Esophagus mucosa (tissue), 1 donor: ENCODE results near the gene USP25. TPM values are rescaled to one million over a fixed set of nuclear protein-coding genes. Genes with fewer than 3 reads are reported as not detected.

Source experiments
- ATAC-seq: fragments of 200-7000 bp; cut with Tn5 transposase; one replicate; pipeline ENCODE4 v1.9.1; 2020
- total RNA-seq: library from RNA; stranded (reverse); gene quantifications from one replicate; pipeline ENCODE4 v1.2.4, GENCODE V29; 2023
- donor health status: DM: yes; HTN: yes; CAD: no.

Gene USP25
- total RNA-seq, 1 donor from 2014 or later = 28.4 TPM

DNA sequence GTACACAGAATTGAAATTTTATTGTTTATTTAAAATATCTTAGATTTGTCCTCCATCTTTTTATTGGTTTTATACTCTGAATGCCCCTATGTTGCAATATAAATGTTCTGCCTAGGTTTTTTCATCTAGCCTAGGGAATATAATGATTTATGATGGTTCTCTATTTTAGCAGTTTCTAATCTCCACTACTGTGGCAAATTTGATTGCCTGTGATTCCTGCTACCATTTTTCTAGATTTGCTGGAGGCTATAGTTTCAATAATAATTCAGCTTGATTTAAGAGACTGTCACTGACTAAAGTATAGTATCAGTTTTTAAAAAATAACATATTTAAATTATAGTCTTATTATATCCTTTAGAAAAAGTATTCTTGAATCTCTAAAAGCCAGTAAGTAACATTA, 90.5 kb downstream of the USP25 start:
- no peak for ATAC-seq

DNA sequence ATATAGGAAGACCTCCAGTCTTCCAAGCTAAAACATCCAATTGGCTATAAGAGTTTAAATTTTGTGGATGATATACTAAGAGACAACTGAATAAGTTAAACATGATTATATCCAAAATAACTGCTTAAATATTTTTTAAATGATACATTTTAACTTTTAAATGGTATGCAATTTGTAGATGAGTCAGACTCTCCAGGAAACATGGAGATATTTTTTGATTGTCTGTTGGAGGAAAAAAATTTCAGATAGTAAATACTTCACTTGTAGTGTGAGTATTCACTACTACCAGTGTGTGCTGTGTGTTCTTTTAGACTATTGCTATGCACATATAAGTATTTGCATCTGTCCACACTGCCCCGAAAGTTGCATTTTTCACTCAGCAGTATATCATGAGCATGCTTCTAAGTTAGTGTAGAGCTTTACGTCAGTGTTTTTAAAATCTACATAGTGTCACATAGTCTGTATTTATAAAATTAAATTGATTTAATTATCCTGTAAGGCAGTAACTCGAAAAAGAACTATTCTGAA, 91.1 kb downstream of the USP25 start:
- no peak for ATAC-seq

DNA sequence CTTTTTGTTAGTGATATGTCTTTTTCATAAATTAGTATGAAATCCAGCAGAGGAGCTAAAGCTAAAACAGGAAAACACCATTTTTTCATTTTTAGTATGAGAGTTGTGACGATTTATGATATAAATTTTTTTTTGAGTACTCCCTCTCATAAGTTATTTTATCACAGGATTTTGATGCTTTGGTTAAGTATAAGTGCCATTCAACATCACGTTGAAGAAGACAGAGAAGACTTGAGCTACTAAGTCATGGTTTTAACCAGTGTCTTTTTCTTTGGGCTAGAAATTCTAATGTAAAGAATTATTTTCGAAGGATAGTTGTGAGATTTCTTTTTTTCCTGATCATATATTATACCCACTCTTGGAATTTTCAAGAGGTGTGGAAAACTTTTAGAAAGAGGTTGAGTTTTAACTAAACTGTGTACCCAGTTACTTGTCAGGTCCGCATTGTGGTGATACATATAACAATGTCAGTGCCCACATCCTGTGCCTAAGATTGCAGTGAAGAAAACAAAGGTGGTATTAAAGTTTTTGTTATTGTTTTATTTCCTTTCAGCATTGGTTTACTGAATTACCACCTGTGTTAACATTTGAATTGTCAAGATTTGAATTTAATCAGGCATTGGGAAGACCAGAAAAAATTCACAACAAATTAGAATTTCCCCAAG, 93.8 kb downstream of the USP25 start:
- ATAC-seq = no peak

DNA sequence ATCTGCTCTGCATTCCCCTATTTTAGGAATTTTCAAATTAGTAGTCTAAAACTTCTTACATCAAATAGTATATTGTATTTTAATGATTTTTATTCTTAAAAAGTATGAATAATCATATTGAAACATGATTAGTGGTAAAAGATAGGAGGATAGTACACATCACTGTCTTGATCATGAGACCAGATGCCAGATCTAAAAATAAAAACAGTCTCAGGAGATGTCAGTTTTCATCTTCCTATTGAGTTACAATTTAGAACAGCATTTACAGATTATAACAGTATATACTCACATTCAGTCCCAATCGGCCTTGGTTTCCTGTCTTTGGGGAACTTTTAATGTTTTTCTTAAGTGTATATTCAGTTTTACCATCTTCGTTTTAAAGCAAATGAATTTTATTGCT, 95.9 kb downstream of the USP25 start:
- ATAC-seq = no peak

DNA sequence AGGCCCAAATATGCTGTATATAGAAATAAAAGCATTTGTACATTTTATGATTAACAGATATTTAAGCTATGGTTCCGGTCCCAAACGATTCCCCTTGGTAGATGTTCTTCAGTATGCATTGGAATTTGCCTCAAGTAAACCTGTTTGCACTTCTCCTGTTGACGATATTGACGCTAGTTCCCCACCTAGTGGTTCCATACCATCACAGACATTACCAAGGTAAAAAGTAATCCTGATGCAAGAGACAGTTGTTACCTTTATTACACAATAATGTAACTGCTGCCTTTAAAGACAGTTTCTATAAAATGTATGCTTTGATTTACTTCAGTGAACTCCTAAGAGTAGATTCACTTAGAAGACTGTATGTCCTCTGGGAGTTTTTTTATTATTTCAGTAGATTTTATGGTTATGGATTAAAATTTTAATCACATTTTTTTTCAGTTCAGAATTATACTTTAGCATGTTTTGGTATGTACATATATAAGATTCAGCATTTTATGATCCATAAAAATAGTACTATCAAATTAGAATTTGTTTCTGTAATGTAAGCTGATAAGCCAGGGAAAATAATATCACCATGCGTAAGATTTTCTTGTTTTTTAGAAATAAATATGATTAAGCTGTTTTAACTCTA, 96.5 kb downstream of the USP25 start:
- ATAC-seq = peak; percentile 84

DNA sequence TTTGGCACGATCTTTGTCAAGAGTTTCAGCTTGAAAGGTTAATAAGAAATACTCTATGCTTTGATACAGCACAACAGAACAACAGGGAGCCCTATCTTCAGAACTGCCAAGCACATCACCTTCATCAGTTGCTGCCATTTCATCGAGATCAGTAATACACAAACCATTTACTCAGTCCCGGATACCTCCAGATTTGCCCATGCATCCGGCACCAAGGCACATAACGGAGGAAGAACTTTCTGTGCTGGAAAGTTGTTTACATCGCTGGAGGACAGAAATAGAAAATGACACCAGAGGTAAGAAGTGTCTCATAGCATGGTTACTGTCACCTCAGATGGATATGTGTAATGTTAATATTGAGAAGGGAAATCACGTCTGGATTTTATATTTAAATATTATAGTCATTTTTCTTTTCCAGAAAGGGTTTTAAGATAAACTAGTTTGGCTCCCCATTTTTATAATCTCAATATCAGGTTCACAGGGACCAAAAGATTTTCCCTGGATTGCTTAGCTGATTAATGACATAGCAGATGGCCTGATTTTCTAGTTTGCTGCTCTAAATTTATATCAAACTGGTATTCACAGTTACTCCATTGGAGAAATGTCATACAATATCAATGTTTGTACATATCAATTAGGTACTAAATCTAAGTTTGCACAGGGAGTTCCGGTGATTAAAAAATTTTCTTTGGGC, 97.3 kb downstream of the USP25 start:
- ATAC-seq = no peak

DNA sequence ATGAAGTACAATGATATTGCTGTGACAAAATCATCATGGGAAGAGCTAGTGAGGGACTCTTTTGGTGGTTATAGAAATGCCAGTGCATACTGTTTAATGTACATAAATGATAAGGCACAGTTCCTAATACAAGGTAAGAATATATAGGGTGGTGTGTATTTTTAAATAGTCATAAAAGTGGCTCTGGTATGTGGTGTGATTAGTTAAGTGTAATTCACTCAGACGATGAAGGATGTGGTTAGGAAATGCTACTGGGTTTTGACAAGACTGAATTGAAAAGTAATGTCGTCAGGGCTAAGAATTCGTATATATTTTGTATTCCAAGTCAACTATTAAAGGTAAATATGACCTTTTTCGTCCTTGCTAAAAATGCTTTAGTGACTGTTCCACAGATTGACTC, 101.7 kb downstream of the USP25 start:
- ATAC-seq = no peak

DNA sequence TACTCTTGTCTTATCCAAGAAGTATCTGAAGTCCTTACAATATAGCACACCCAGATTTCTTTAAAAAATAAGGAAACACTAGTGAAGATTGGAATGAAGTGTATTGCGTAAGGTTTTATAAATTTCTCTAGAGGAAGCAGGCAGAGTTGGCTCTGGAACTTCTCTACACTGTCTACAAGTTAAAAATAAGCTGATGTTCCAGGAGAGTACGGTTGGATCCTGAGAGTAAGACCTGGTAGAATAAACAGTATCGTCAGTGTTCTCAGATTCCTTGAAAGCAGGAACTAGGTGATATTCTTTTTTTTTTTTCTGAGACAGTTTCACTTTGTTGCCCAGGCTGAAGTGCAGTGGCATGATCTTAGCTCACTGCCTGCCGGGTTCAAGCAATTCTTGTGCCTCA, 107.9 kb downstream of the USP25 start:
- ATAC-seq = no peak

DNA sequence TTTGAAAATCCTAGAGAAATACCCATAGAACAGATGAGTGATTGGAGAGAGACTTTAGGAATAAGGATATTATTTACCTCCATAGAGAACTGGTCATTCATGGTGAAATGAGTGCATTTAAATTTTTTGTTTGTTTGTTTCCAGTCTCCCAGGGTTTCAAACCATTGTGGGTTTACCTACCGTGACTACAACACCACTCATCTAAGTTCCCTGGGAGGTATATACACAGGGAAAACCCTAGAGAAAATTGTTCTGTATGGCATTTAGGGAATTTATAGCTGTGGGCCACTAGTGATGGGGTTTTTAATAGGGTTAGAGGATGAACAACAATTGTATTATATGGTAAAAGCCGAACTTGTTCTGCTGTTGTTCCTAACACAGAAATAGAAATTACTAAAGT, 109.2 kb downstream of the USP25 start:
- no peak for ATAC-seq

DNA sequence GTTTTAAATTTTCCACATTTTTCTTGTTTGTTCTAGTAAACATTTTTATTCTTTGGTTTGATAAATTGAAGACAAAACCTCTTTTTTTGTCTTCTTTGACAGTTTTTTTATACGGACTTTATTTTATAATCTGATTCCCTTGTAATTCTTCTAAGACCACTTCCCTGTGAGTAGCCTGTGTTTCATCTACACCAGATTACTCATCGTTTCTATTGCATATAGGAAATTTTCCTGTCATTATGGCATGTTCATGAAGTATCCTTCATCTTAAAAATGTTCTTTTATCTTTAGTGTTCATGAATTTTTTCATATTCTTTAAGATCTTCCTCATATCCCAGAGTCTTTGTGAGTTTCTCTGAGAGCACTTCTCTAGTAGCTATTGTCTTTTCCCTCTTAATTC, 109.8 kb downstream of the USP25 start:
- no peak for ATAC-seq

DNA sequence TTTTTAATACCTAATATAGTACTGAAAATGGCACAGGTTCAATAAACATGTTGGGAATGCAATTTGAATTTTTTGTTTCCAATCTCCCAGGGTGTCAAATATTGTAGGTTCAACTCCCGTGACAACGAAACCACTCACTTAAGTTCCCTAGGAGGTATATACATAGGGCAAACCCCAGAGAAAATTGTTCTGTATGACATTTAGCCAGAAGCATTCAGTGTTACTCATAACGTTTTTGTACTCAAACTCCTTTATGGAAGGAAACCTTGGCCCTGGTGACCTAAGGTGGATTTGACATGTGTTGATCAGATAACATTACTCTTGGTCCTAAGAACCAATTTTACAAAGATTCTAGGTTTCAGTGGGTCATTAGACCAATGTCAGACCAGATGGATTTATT, 110.6 kb downstream of the USP25 start:
- ATAC-seq = no peak

DNA sequence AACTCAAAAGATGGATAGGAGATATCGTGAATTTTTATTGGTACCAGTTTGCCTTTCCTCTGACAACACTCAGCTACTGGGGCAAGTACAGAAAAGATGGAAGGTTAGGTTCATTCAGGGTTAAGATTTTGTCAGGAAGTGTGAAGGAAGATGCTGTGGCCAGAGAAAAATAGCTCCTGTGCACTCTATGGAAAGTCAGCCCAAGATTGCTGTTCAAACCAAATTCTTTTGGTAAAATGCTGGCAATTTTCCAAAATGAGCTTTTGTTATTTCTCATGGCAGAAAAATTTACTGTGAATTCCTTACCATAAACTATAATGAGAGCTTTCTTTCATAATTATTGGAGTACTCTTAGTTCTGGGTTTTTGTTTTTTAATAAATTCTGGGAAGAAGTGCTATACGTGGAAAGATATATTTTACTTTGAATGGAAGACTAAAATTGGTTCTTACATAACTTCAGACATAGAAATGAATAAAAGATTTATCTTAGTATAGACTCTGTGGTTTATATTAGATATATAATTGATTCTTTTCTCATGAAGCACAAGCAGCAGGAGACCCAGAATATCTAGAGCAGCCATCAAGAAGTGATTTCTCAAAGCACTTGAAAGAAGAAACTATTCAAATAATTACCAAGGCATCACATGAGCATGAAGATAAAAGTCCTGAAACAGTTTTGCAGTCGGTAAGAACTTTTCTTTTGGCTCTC, 112.2 kb downstream of the USP25 start:
- no peak for ATAC-seq

DNA sequence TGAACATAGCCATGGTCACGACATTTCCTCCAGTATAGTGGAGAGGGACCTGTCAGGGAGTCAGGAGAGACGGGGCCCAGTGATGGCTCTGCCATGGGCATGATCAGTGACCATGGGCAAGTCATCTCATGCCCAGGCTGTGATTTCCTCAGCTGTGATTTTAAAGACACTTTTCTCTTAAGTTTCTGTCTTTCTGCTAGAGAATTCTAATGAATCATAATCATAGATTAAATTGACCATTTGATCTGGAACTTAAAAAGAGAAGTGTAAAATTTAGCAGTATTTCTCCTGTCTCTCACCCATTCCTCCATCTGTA, 112.7 kb downstream of the USP25 start:
- no peak for ATAC-seq

DNA sequence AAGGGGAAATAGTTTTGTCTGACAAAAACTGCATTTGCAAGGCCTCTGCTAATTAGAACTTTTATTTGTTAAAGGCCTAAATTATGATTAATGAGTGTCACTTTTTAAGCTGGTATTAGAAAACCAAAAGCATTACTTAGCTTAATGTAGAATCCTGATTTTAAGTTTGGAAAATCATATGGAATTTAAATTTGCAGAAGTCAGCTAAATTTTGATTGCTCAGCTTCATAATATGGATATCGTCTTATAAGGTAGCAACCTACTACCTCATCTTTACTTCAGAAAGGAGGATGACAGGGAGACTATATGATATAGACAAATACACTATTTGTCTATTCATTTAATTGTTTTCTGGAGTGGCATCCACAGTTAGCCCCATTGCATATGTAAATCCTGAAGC, 114.0 kb downstream of the USP25 start:
- ATAC-seq = no peak

DNA sequence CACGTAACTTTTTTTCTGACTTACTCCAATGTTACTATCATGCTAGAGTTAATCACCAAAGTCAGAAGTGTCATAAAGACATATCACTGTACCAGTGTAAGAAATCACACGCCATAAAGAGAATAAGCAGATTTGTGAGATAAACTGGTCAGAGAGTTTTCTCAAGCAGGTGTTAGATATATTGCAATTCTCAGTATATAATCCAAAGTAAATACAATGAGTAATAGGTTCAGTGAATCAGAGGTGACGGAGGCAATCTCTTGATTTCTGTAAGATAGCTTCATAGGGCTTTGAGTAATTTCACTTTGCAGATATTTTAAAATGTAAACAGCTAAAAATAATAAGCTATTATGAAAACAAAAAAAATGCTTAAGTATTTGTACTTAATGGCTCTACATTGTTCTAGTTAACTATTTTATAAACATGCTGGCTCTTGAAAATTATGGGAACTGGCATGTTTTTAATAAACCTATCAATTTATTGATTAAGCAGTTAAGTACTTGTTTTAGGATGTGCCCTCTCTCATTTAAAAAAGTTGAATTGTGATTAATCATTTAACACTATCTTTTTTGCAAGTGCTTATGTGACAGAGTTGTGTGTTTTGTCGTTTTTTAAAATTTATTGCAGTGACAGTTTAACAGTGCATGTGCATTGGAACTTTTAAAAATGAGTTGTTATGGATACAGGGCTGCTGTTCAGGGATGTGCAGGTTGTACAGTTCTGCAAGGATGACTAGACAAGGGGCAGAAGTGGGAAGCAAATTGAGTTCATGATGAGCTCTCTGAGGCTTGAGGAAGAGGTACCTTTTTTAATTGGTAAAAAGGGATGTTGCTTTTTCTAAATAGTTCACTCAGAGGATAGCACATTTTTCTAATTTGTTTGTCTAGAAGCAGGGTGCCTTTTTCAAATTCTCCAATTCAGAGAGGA, 119.1 kb downstream of the USP25 start:
- peak; percentile 89 for ATAC-seq

DNA sequence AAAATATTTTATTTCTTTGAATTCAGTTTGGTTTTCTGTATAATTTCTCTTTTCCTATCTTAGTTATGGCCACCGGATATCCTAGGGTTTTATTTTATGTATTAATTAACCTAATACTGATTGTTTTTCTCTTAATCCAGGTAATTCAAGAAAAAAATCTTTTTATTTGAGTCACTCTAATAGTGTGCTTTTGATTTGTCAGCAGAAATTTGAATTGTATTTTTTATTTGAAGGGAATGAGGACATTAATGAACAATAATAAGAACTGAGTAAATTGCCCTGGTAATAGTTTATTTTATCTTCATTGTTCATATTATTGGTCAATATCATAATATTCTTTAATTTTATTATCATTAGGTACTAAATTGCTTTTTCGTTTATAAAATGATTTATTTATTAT, 120.1 kb downstream of the USP25 start:
- ATAC-seq = no peak

DNA sequence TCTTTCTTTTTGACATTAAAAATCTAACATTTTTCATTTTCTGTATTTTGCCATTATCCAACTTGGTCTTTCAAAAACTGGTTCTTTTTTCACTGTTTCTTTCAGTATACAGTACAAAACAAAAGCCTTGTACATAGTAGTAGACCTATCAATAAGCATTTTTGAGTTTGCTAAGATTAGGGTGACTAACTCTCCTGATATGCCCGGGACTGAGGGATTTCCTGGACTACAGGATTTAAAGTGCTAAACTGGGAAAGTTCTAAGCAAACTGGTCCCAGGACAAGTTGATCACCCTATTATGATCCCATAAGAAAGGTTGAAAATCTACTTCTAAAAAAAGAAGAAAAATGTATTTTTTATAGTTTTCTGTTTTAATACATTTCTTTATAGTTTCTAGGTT, 120.9 kb downstream of the USP25 start:
- ATAC-seq = no peak

DNA sequence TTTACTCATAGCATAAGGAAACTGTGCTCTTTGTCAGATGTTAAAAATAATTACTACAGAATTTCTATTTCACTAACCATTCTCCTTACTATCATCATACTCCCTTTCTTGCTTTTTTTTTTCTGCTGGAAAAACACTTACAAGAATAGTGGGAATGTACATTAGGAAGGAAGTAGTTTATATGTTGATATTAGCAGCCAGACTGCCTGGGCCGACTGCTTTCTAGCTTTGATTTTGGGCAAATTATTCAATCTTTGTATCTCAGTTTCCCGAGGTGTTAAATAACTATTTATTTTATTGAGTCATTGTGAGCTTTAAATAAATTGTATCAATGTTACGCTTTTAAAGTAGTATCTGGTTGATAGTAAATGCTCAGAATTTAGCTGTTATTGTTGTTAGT, 122.4 kb downstream of the USP25 start:
- no peak for ATAC-seq

DNA sequence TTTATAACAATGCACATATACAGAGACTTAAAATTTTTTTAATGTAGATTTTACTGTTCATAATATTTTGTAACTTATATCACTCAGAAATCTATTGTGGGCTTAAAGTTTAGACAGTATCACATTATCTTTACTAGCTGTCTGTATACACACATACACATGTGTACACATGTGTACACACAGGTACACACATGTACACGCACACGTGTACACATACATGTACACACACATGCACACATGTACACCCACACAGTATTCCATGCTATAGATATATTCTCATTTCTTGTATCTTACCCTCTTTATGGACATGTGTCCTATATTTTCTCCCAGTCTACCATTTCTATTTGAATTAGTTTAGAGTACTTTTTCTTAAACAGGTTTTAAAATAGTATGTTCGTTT, 123.3 kb downstream of the USP25 start:
- no peak for ATAC-seq

DNA sequence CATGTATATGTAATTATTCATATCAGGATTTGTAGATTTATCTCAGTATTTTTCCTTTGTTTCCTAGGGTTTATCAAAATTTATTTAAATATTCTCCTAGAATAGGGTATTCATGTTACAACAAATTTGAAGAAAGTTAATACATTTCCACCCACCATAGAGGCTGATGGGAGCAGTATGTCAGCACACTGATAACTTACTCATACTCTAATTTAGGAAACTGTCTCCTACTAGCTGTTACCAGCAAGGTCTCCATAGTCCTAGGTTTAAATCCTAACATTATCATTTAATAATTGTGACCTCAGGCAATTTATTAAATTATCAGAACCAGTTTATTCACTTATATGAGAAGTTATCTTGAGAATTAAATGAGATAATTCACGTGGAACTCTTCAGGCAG, 127.0 kb downstream of the USP25 start:
- ATAC-seq = no peak

DNA sequence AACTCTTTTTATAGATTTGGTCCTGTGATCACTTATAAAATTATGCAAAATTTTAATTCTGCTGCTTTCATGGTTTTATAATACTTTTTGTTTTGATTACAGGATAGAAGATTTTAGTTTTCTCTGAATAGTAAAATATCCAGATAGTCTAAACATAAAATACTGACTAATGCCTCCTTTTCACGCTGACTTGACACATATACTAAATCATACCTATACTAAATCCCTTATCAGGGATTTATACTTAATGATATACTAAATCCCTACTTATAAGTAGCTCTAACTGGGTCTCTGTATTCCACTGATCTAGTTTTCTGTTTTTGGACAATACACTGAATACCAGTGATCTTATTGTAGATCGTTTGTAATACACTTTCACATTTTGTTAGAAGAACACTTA, 128.0 kb downstream of the USP25 start:
- no peak for ATAC-seq

DNA sequence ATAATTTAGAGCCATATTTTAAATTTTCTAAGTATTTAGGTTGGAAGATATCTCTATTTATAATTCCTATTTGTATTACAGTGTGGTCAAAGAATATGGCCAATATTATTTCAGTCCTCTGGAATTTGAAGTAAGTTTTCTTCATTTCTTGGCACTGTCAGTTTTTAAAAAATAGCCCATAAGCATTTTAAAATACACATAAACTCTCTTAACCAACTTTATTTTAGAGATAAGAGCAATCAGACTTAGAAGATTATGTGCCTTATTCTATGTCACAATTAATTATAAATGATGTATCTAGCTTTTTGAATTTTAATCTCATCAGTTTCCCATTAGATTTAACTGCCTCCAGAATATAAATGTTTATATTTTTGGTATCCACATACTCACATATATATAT, 130.8 kb downstream of the USP25 start:
- ATAC-seq = no peak
